Caco-2 (cell line): ENCODE data around the gene AP2M1. TPM values are rescaled to one million over a fixed set of nuclear protein-coding genes. Genes with fewer than 3 reads are reported as not detected.
A peak's percentile ranks its signal among the peaks of the same experiment; 100 is the strongest.

Experiments used
- BruUV-seq: library from RNA; stranded (reverse); fragments of 400-500 nt; replicated peaks from 2 replicates; lab custom pipeline; 2021; lab: Mats Ljungman, UMichigan
- CTCF ChIA-PET: fragments of 300-600 bp; sonication (Branson Sonifier 250); formaldehyde crosslinking; loops from one replicate; lab custom pipeline; 2022; ENCODE audit warnings: antibody characterized with exemption; lab: Charles Lee
- POLR2A ChIA-PET: fragments of 300-600 bp; sonication (Branson Sonifier 250); formaldehyde crosslinking; loops from one replicate; lab custom pipeline; 2022; ENCODE audit warnings: antibody characterized with exemption; lab: Charles Lee
- DNase-seq, 2 experiments: peaks; one replicate each; pipeline versions ENCODE4 v3.0.0 to v3.0.0-alpha.2; 2020 to 2022
- H3K27me3 ChIP-seq: replicated peaks from 2 replicates; pipeline ENCODE4 v1.6.0; 2011; ENCODE audit warnings: low read length; ENCODE audit not compliant: control insufficient read depth, insufficient read depth
- H3K36me3 ChIP-seq: 2 replicates; pipeline ENCODE4 v1.5.1; 2011; ENCODE audit warnings: low read length; ENCODE audit not compliant: control insufficient read depth, insufficient read depth
- H3K4me1 ChIP-seq: fragments of 250-450 bp; sonication (Bioruptor Pico); 2 replicates; pipeline ENCODE4 v1.5.1; 2020; ENCODE audit warnings: mild to moderate bottlenecking
- H3K4me3 ChIP-seq: 2 replicates; pipeline ENCODE4 v1.5.1; 2011; ENCODE audit warnings: low read depth, mild to moderate bottlenecking, control low read depth, low read length
- H3K9me3 ChIP-seq: fragments of 250-450 bp; sonication (Bioruptor Pico); 2 replicates; pipeline ENCODE4 v1.5.1; 2020; ENCODE audit warnings: mild to moderate bottlenecking, moderate library complexity
- H3K27ac Mint-ChIP-seq: one replicate; pipeline ENCODE4 v1.8.0; 2022; ENCODE audit warnings: mixed read lengths; ENCODE audit not compliant: unreplicated experiment
- H3K27me3 Mint-ChIP-seq: one replicate; pipeline ENCODE4 v1.8.0; 2022; ENCODE audit warnings: mixed read lengths; ENCODE audit not compliant: insufficient read depth, unreplicated experiment
- H3K36me3 Mint-ChIP-seq: one replicate; pipeline ENCODE4 v1.8.0; 2022; ENCODE audit warnings: mild to moderate bottlenecking, mixed read lengths; ENCODE audit not compliant: insufficient read depth, unreplicated experiment
- H3K4me1 Mint-ChIP-seq: one replicate; pipeline ENCODE4 v1.8.0; 2022; ENCODE audit warnings: low read depth, mixed read lengths; ENCODE audit not compliant: unreplicated experiment
- H3K4me3 Mint-ChIP-seq: one replicate; pipeline ENCODE4 v1.8.0; 2022; ENCODE audit warnings: mild to moderate bottlenecking, moderate library complexity, mixed read lengths; ENCODE audit not compliant: unreplicated experiment
- H3K9me3 Mint-ChIP-seq: one replicate; pipeline ENCODE4 v1.8.0; 2022; ENCODE audit warnings: mixed read lengths; ENCODE audit not compliant: unreplicated experiment
- intact Hi-C: fragments of 100-400 bp; cut with micrococcal nuclease; formaldehyde crosslinking; loops from one replicate; pipeline ENCODE4 v1.10.0; 2022; ENCODE audit not compliant: unreplicated experiment
- total RNA-seq: library from RNA; stranded (reverse); gene quantifications from 2 replicates; pipeline ENCODE4 v1.2.3, GENCODE V29; 2022
- TF ChIP-seq, protein P1 (sequence below), 2 experiments: fragments of 200-600 bp in 1 of 2; IDR thresholded peaks; 1 replicate in 1 of 2; 2 replicates in 1 of 2; pipeline versions ENCODE4 v1.5.1 to v1.8.0; 2011 to 2022; ENCODE audit warnings: antibody characterized with exemption in 1 of 2, control low read depth in 1 of 2, inconsistent platforms in 1 of 2, low read depth in 1 of 2, low read length in 1 of 2, mild to moderate bottlenecking in 1 of 2, moderate library complexity in 1 of 2; ENCODE audit not compliant: insufficient read depth in 1 of 2, severe bottlenecking in 1 of 2, unreplicated experiment in 1 of 2

AP2M1 gene
- total RNA-seq, 1 experiment from 2014 or later = 214 TPM

DNA sequence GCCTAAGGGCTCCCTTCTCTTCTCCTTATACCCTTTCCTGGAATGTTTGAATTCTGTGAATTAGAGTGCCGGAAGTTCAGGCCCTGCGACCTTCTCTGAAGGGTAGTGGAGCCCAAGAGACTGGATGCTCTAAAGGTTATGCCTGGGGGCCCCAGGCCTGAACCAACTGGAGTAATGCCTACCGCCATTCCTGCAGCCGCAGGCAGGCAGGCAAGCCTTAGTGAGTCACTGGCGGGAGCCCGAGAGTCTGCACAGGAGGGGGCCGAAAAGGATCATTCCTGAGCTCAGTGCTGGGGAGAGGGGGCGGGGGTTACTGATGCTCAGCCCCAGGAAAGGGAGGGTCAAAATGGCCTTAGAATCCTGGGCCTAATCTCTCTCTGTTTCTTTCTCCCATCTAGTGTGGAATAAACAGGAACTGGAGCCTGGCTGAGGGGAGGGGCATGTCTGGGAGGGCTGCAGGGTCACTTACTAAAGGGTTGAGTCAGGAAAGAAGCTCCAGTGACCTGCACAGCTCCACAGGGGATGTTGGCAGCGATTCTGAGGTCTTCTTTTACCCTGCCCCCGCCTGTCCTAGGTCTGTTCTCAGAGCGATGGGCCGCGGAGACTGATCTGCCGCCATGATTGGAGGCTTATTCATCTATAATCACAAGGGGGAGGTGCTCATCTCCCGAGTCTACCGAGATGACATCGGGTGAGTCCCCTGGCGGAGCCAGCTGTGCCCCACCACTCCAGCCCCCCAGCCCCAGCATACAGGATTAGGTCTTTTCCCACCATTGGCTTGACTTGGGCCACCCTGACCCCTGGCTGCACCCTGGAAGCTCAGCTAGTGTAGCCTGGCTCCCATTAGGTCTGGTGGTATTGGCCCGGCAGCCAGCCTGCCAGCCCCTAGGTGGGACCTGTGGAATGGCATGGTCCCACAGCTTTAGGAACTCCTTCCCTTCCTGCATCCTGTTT lies 2.0 kb downstream of the AP2M1 start:
- H3K36me3 ChIP-seq = peaks cover 7% of the 10 kb centered on the region
- Mint-ChIP-seq H3K27ac (no peak overlapping the region), H3K36me3 (peaks cover 31% of the 10 kb centered on the region), H3K27me3 (no peaks in the 10 kb centered on the region), H3K4me3 (peak overlapping the region; percentile 97), H3K4me1 (peaks cover 7% of the 10 kb centered on the region), H3K9me3 (no peaks in the 10 kb centered on the region)
- no peaks in the 10 kb centered on the region for H3K9me3 ChIP-seq
- ChIA-PET CTCF (interaction anchor here (0.6 to 1.2 kb wide), 3 partner anchors 9 to 1455 kb away, joined by 3 to 4 read pairs (median 3); partner anchors contain the start of gene ABCF3), POLR2A (interaction anchor here (0.6 kb wide), 1 partner anchor 42 kb away, joined by 3 read pairs; no protein-coding TSS in a partner anchor)
- H3K27me3 ChIP-seq = no peaks in the 10 kb centered on the region
- TF ChIP-seq, protein P1, sequence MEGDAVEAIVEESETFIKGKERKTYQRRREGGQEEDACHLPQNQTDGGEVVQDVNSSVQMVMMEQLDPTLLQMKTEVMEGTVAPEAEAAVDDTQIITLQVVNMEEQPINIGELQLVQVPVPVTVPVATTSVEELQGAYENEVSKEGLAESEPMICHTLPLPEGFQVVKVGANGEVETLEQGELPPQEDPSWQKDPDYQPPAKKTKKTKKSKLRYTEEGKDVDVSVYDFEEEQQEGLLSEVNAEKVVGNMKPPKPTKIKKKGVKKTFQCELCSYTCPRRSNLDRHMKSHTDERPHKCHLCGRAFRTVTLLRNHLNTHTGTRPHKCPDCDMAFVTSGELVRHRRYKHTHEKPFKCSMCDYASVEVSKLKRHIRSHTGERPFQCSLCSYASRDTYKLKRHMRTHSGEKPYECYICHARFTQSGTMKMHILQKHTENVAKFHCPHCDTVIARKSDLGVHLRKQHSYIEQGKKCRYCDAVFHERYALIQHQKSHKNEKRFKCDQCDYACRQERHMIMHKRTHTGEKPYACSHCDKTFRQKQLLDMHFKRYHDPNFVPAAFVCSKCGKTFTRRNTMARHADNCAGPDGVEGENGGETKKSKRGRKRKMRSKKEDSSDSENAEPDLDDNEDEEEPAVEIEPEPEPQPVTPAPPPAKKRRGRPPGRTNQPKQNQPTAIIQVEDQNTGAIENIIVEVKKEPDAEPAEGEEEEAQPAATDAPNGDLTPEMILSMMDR (IDR thresholded peaks at IDR 0.05; ENCODE audit: insufficient read depth in 1 of 2, low read depth in 1 of 2, low read length in 1 of 2, severe bottlenecking in 1 of 2, unreplicated experiment in 1 of 2) = no peak
- H3K4me3 ChIP-seq = no peak overlapping the region
- no peak for DNase-seq
- intact Hi-C loops = no loop called here
- no TSS peak for BruUV-seq
- H3K4me1 ChIP-seq = peaks cover 19% of the 10 kb centered on the region

DNA sequence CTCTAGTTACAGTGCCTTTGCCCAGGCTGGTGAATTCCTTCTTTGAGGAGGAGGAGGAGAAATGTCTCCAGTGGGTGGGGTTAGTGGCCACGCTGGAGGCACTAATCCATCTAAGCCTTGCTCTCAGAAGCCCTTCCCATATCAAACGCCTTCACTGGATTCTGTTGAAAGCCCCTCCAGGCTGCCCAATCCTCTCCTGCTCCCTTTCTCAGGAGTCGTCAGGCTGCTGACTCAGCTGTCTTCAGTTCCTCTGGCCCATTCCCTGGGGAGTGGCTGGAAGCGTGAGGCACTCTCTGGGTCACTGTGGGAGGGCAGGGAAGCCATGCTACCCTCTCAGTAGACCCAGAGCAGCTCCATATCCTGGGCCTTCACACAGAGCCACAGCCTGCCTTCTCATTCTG lies 2.7 kb downstream of the AP2M1 start:
- Histone ChIP-seq H3K9me3 (no peaks in the 10 kb centered on the region), H3K36me3 (peaks cover 7% of the 10 kb centered on the region), H3K4me3 (no peak overlapping the region), H3K27me3 (no peaks in the 10 kb centered on the region), H3K4me1 (peaks cover 16% of the 10 kb centered on the region)
- TF ChIP-seq, protein P1 (IDR thresholded peaks at IDR 0.05; ENCODE audit: insufficient read depth in 1 of 2, low read depth in 1 of 2, low read length in 1 of 2, severe bottlenecking in 1 of 2, unreplicated experiment in 1 of 2) = no peak
- H3K4me1 Mint-ChIP-seq = peaks cover 7% of the 10 kb centered on the region
- BruUV-seq = no TSS peak
- no peaks in the 10 kb centered on the region for H3K27me3 Mint-ChIP-seq
- no peak for DNase-seq
- ChIA-PET CTCF (interaction anchor here (0.6 to 1.2 kb wide), 3 partner anchors 8 to 1456 kb away, joined by 3 to 4 read pairs (median 3); partner anchors contain the start of gene ABCF3), POLR2A (no interaction called here)
- intact Hi-C loops = no loop called here
- H3K9me3 Mint-ChIP-seq = no peaks in the 10 kb centered on the region
- H3K4me3 Mint-ChIP-seq = no peak overlapping the region
- H3K27ac Mint-ChIP-seq = no peak overlapping the region
- peaks cover 32% of the 10 kb centered on the region for H3K36me3 Mint-ChIP-seq

DNA sequence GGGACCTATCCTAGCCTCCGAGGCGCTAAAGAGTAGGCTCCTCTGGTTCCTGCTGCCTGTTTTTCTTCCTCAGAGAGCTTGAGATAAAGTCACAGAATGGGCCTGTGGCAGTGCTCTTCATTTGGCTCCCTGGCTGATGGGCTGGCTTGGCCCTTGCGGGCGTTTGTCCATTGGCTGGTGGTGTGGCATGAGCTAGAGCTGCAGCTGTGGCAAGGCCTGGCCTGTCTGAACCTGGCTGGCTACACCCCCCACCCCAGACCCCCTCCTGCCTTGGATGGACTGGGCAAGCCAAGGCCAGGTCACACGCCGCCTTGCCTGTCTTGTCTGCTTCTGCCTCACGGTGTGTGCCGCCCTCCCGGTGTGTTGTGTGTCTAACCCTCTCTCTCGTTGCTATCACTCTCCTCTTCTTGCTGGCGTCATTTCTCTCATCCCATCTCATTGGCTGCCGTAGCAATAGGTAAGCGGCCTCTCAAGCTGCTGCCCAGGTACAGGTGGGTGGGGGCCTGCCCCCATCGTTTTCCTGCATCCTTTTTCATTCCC lies 3.2 kb downstream of the AP2M1 start:
- Histone ChIP-seq H3K4me3 (no peak overlapping the region), H3K27me3 (no peaks in the 10 kb centered on the region), H3K36me3 (peaks cover 7% of the 10 kb centered on the region), H3K9me3 (no peaks in the 10 kb centered on the region), H3K4me1 (peaks cover 11% of the 10 kb centered on the region)
- intact Hi-C loops = no loop called here
- TF ChIP-seq, protein P1 (IDR thresholded peaks at IDR 0.05; ENCODE audit: insufficient read depth in 1 of 2, low read depth in 1 of 2, low read length in 1 of 2, severe bottlenecking in 1 of 2, unreplicated experiment in 1 of 2) = no peak
- ChIA-PET POLR2A (no interaction called here), CTCF (interaction anchor here (1.2 kb wide), 1 partner anchor 8 kb away, joined by 4 read pairs; the partner anchor contains the start of gene ABCF3)
- Mint-ChIP-seq H3K36me3 (peaks cover 37% of the 10 kb centered on the region), H3K4me1 (peaks cover 4% of the 10 kb centered on the region), H3K4me3 (no peak overlapping the region), H3K9me3 (no peaks in the 10 kb centered on the region), H3K27me3 (no peaks in the 10 kb centered on the region), H3K27ac (peak overlapping the region; percentile 77)
- DNase-seq = no peak
- BruUV-seq = no TSS peak
